K562 (cell line): ENCODE results near the gene POLR1H. TPM values are rescaled to one million over a fixed set of nuclear protein-coding genes. Genes with fewer than 3 reads are reported as not detected.

Experiments
- CBFA2T2 ChIP-seq: fragments of 450-650 bp; conservative IDR thresholded peaks from 2 replicates; pipeline ENCODE4 v1.6.1; 2017; ENCODE audit warnings: mild to moderate bottlenecking
- ELF2 ChIP-seq: fragments of 250-450 bp; sonication (Bioruptor Pico); IDR thresholded peaks from 2 replicates; pipeline ENCODE4 v1.5.0; 2021; ENCODE audit warnings: mild to moderate bottlenecking
- FOXA3 ChIP-seq, 2 experiments: fragments of 450-650 bp in 1 of 2; sonication (generic) in 1 of 2; formaldehyde crosslinking; IDR thresholded peaks in 1 of 2; conservative IDR thresholded peaks in 1 of 2; 2 replicates each; pipeline versions ENCODE4 v1.4.0 to v1.8.0; 2020 to 2022; ENCODE audit warnings: mild to moderate bottlenecking in 2 of 2, missing genetic modification reagents in 1 of 2
- HNRNPL ChIP-seq: fragments of 200-400 bp; formaldehyde crosslinking; IDR thresholded peaks from 2 replicates; pipeline ENCODE4 v1.6.1; 2017; ENCODE audit warnings: low read depth, mild to moderate bottlenecking, low read length
- NR4A1 ChIP-seq, 2 experiments: fragments of 250-450 bp in 1 of 2; fragments of 450-650 bp in 1 of 2; sonication (Bioruptor Pico) in 1 of 2; IDR thresholded peaks; 2 replicates each; pipeline versions ENCODE4 v1.4.0 to v1.6.1; 2016 to 2020; ENCODE audit warnings: mild to moderate bottlenecking in 2 of 2, missing compliant biosample characterization in 1 of 2, missing genetic modification characterization in 1 of 2, moderate library complexity in 1 of 2
- SIX5 ChIP-seq, 2 experiments: IDR thresholded peaks; 2 replicates each; pipeline ENCODE4 v1.6.1; 2011; ENCODE audit warnings: low read length in 2 of 2, borderline replicate concordance in 1 of 2, low read depth in 1 of 2, mild to moderate bottlenecking in 1 of 2, moderate library complexity in 1 of 2; ENCODE audit not compliant: insufficient read depth in 1 of 2
- SRSF7 ChIP-seq: fragments of 200-400 bp; formaldehyde crosslinking; optimal IDR thresholded peaks from 2 replicates; pipeline ENCODE3; 2017; ENCODE audit warnings: mild to moderate bottlenecking, low read depth, low read length
- TCFL5 ChIP-seq: fragments of 250-450 bp; sonication (Bioruptor Pico); conservative IDR thresholded peaks from 2 replicates; pipeline ENCODE4 v1.6.1; 2021; ENCODE audit warnings: mild to moderate bottlenecking, moderate library complexity, matching md5 sums
- ZBED1 ChIP-seq: IDR thresholded peaks from 2 replicates; pipeline ENCODE4 v1.6.1; 2014
- ZNF212 ChIP-seq: fragments of 450-650 bp; formaldehyde crosslinking; IDR thresholded peaks from 2 replicates; pipeline ENCODE4 v1.4.0; 2020; ENCODE audit warnings: mild to moderate bottlenecking
- ZNF277 ChIP-seq: fragments of 250-450 bp; sonication (Bioruptor Pico); IDR thresholded peaks from 2 replicates; pipeline ENCODE4 v1.8.0; 2022; ENCODE audit warnings: inconsistent platforms, mild to moderate bottlenecking, moderate library complexity, borderline replicate concordance
- ZNF384 ChIP-seq: IDR thresholded peaks from 2 replicates; pipeline ENCODE4 v1.6.1; 2012; ENCODE audit warnings: low read depth, low read length, improper control_type of control experiment
- polyA plus RNA-seq, 8 experiments: library from polyadenylated mRNA; depleted of rRNA in 4 of 8; stranded (reverse) in 5 of 8; unstranded in 3 of 8; fragments of >200 nt; fragmentation: Nextera tagmentation in 2 of 8; fragmentation: Illumina TruSeq in 1 of 8; extraction: Ambion mirVana in 2 of 8; extraction: Trizol in 1 of 8; gene quantifications; 2 replicates each; pipeline versions ENCODE4 v1.2.1 to v1.2.3, GENCODE V29; 2011 to 2014; ENCODE audit warnings: inconsistent platforms in 1 of 8, missing spikeins in 1 of 8
- total RNA-seq, 7 experiments: library from RNA; depleted of rRNA in 6 of 7; stranded (reverse); fragments of >200 nt in 6 of 7; fragmentation: Illumina TruSeq in 2 of 7; extraction: Trizol in 2 of 7; gene quantifications; 2 replicates each; pipeline versions ENCODE4 v1.2.1 to v1.2.3, GENCODE V29; 2011 to 2021; ENCODE audit warnings: low replicate concordance in 1 of 7
- TF ChIP-seq, protein P1 (sequence below): sonication (generic); formaldehyde crosslinking; IDR thresholded peaks from 2 replicates; pipeline ENCODE4 v1.8.1; 2023; ENCODE audit warnings: missing genetic modification reagents, mild to moderate bottlenecking, borderline replicate concordance
- TF ChIP-seq, protein P2 (sequence below): fragments of 450-650 bp; IDR thresholded peaks from 2 replicates; pipeline ENCODE4 v1.7.1; 2018; ENCODE audit warnings: mild to moderate bottlenecking, low read depth; ENCODE audit not compliant: partially characterized antibody

The POLR1H gene
- total and polyA plus RNA-seq, 9 of the 15 experiments (the other 6 are each of a cell fraction or from before 2014, with no cell fraction given): 92.2 to 333 (median 143) TPM

DNA sequence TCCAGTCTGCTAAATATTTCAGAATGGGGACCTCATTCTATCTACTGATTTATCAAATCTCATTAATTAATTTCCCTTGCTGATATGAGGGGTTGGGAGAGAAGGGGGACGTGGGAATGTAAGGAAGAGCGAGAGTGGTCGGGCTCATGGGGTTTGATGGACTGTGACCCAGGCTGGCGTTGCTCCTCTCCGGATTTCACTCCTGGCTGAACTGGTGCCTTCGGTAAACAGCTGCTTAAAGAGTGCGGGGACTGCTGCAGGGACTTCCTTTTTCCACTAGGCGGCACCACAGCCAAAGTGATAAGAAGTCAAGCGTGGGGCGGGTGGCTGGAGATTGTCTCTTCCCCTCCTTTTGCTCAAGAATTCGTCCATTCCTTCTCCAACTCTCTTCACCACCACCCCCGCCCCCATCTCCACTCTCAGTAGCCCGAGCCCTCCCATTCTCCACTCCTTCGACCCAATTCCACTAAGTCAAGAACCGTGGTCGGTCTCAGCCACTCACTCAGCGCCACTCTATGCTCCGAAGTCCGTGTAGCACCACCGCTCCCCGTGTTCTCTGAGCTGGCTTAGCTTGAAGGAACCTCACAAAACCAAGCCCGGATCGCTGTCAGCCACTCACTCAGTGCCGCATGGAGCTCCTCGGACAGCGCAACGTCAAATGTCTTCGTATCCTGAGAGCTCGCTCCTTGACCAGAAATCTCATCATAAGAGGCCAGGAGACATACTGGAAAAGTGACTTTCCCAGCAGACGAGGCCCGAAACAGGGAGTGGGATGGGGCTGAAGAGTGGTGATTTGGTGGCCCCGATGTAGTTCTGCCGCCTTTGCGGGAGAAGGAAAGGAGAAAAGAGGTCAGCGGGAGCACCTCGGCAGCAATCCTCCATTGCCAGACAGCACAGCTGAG, 42.2 kb downstream of the POLR1H start (continued):
- TF ChIP-seq, protein P1, sequence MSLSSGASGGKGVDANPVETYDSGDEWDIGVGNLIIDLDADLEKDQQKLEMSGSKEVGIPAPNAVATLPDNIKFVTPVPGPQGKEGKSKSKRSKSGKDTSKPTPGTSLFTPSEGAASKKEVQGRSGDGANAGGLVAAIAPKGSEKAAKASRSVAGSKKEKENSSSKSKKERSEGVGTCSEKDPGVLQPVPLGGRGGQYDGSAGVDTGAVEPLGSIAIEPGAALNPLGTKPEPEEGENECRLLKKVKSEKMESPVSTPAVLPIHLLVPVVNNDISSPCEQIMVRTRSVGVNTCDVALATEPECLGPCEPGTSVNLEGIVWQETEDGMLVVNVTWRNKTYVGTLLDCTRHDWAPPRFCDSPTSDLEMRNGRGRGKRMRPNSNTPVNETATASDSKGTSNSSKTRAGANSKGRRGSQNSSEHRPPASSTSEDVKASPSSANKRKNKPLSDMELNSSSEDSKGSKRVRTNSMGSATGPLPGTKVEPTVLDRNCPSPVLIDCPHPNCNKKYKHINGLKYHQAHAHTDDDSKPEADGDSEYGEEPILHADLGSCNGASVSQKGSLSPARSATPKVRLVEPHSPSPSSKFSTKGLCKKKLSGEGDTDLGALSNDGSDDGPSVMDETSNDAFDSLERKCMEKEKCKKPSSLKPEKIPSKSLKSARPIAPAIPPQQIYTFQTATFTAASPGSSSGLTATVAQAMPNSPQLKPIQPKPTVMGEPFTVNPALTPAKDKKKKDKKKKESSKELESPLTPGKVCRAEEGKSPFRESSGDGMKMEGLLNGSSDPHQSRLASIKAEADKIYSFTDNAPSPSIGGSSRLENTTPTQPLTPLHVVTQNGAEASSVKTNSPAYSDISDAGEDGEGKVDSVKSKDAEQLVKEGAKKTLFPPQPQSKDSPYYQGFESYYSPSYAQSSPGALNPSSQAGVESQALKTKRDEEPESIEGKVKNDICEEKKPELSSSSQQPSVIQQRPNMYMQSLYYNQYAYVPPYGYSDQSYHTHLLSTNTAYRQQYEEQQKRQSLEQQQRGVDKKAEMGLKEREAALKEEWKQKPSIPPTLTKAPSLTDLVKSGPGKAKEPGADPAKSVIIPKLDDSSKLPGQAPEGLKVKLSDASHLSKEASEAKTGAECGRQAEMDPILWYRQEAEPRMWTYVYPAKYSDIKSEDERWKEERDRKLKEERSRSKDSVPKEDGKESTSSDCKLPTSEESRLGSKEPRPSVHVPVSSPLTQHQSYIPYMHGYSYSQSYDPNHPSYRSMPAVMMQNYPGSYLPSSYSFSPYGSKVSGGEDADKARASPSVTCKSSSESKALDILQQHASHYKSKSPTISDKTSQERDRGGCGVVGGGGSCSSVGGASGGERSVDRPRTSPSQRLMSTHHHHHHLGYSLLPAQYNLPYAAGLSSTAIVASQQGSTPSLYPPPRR (CRISPR knock-in tag): no peak
- TF ChIP-seq ZBED1: no peak
- TF ChIP-seq HNRNPL: no peak
- TF ChIP-seq, protein P2, sequence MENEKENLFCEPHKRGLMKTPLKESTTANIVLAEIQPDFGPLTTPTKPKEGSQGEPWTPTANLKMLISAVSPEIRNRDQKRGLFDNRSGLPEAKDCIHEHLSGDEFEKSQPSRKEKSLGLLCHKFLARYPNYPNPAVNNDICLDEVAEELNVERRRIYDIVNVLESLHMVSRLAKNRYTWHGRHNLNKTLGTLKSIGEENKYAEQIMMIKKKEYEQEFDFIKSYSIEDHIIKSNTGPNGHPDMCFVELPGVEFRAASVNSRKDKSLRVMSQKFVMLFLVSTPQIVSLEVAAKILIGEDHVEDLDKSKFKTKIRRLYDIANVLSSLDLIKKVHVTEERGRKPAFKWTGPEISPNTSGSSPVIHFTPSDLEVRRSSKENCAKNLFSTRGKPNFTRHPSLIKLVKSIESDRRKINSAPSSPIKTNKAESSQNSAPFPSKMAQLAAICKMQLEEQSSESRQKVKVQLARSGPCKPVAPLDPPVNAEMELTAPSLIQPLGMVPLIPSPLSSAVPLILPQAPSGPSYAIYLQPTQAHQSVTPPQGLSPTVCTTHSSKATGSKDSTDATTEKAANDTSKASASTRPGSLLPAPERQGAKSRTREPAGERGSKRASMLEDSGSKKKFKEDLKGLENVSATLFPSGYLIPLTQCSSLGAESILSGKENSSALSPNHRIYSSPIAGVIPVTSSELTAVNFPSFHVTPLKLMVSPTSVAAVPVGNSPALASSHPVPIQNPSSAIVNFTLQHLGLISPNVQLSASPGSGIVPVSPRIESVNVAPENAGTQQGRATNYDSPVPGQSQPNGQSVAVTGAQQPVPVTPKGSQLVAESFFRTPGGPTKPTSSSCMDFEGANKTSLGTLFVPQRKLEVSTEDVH: no peak
- TF ChIP-seq ZNF277 (CRISPR knock-in tag): no peak
- peak; percentile 52 to 71; a peak in 3 of 4 replicates for TF ChIP-seq FOXA3 (CRISPR knock-in tag; conservative IDR thresholded peaks at IDR 0.05 in 1 of 2, IDR thresholded peaks at IDR 0.05 in 1 of 2)
- no peak for TF ChIP-seq CBFA2T2
- no peak for TF ChIP-seq ZNF384
- no peak for TF ChIP-seq ELF2
- TF ChIP-seq SRSF7: no peak
- no peak for TF ChIP-seq ZNF212 (CRISPR knock-in tag)
- TF ChIP-seq NR4A1 (CRISPR knock-in tag; IDR thresholded peaks at IDR 0.05): 0 out of 2 replicates have a peak, but pooled peaks have one; percentile 18
- TF ChIP-seq NR4A1 (tag; IDR thresholded peaks at IDR 0.05): no peak
- TF ChIP-seq SIX5 (IDR thresholded peaks at IDR 0.05; ENCODE audit: borderline replicate concordance in 1 of 2, insufficient read depth in 1 of 2, low read depth in 1 of 2, low read length in 2 of 2): no peak
- TF ChIP-seq TCFL5 (CRISPR knock-in tag): no peak
